Measurements from ENCODE around the gene KLLN.
"Not testable (repeated sequence)": the region's sequence is repeated elsewhere in the genome, so short reads cannot be mapped to it uniquely, and the experiment has no call there.

Gene KLLN

GRCh38 chr10:87863053-87863943 is at the start of gene KLLN, which contains the start of gene PTEN:
Gene KLLN, minus strand, starts transcription at chr10:87863533. Its CDS starts 1,046 bp downstream, at chr10:87862487.
Gene PTEN, plus strand, starts transcription at chr10:87863625. Its CDS starts 845 bp downstream, at chr10:87864470.
- peak; percentile 91 to 96 for DNase-seq (ENCODE audit: low read depth in 1 of 2, low spot score in 1 of 2)
- in situ Hi-C loops (cut with HindIII; ENCODE audit: low pct_unique_long_range_greater_than_20kb, low sequenced_read_pairs), result loop anchor here (25.0 kb wide), 1 partner anchor 249 kb away; no protein-coding TSS in a partner anchor
- no peak for TF ChIP-seq JUND (IDR thresholded peaks at IDR 0.05; ENCODE audit: low read depth)

GRCh38 chr10:87903396-87903795 is 40.1 kb upstream of the KLLN start:
- in situ Hi-C loops (cut with HindIII; ENCODE audit: low pct_unique_long_range_greater_than_20kb, low sequenced_read_pairs); DNase-seq (ENCODE audit: low read depth in 1 of 2, low spot score in 1 of 2): not testable (repeated sequence)

- DNase-seq (ENCODE audit: low read depth in 1 of 2, low spot score in 1 of 2); in situ Hi-C loops (cut with HindIII; ENCODE audit: low pct_unique_long_range_greater_than_20kb, low sequenced_read_pairs): not testable (repeated sequence)
Measured at GRCh38 chr10:87897957-87898356, 34.6 kb upstream of the KLLN start.

GRCh38 chr10:87896216-87896615 is 32.9 kb upstream of the KLLN start:
- no peak for DNase-seq (ENCODE audit: low read depth in 1 of 2, low spot score in 1 of 2)
- no peak for TF ChIP-seq JUND (IDR thresholded peaks at IDR 0.05; ENCODE audit: low read depth)
- in situ Hi-C loops (cut with HindIII; ENCODE audit: low pct_unique_long_range_greater_than_20kb, low sequenced_read_pairs), result no loop called here

- in situ Hi-C loops (cut with HindIII; ENCODE audit: low pct_unique_long_range_greater_than_20kb, low sequenced_read_pairs), result no loop called here
- no peak for TF ChIP-seq JUND (IDR thresholded peaks at IDR 0.05; ENCODE audit: low read depth)
- DNase-seq (ENCODE audit: low read depth in 1 of 2, low spot score in 1 of 2), result no peak
Measured at GRCh38 chr10:87895430-87895829, 32.1 kb upstream of the KLLN start.

- TF ChIP-seq JUND (IDR thresholded peaks at IDR 0.05; ENCODE audit: low read depth), result no peak
- DNase-seq (ENCODE audit: low read depth in 1 of 2, low spot score in 1 of 2), result no peak
- in situ Hi-C loops (cut with HindIII; ENCODE audit: low pct_unique_long_range_greater_than_20kb, low sequenced_read_pairs), result no loop called here
Measured at GRCh38 chr10:87887548-87888289, 24.4 kb upstream of the KLLN start.

- DNase-seq (ENCODE audit: low read depth in 1 of 2, low spot score in 1 of 2), result no peak
- in situ Hi-C loops (cut with HindIII; ENCODE audit: low pct_unique_long_range_greater_than_20kb, low sequenced_read_pairs), result no loop called here
- TF ChIP-seq JUND (IDR thresholded peaks at IDR 0.05; ENCODE audit: low read depth), result no peak
Measured at GRCh38 chr10:87887146-87887545, 23.8 kb upstream of the KLLN start.

- no peak for TF ChIP-seq JUND (IDR thresholded peaks at IDR 0.05; ENCODE audit: low read depth)
- in situ Hi-C loops (cut with HindIII; ENCODE audit: low pct_unique_long_range_greater_than_20kb, low sequenced_read_pairs), result no loop called here
- no peak for DNase-seq (ENCODE audit: low read depth in 1 of 2, low spot score in 1 of 2)
Measured at GRCh38 chr10:87886635-87887034, 23.3 kb upstream of the KLLN start.

- no peak for DNase-seq (ENCODE audit: low read depth in 1 of 2, low spot score in 1 of 2)
- in situ Hi-C loops (cut with HindIII; ENCODE audit: low pct_unique_long_range_greater_than_20kb, low sequenced_read_pairs), result no loop called here
- no peak for TF ChIP-seq JUND (IDR thresholded peaks at IDR 0.05; ENCODE audit: low read depth)
Measured at GRCh38 chr10:87882555-87883294, 19.4 kb upstream of the KLLN start.

- DNase-seq (ENCODE audit: low read depth in 1 of 2, low spot score in 1 of 2); in situ Hi-C loops (cut with HindIII; ENCODE audit: low pct_unique_long_range_greater_than_20kb, low sequenced_read_pairs): not testable (repeated sequence)
Measured at GRCh38 chr10:87881373-87882059, 18.2 kb upstream of the KLLN start.

- DNase-seq (ENCODE audit: low read depth in 1 of 2, low spot score in 1 of 2), result no peak
- in situ Hi-C loops (cut with HindIII; ENCODE audit: low pct_unique_long_range_greater_than_20kb, low sequenced_read_pairs), result no loop called here
Measured at GRCh38 chr10:87880336-87880735, 17.0 kb upstream of the KLLN start.

More at GRCh38 chr10:87880336-87880735, 17.0 kb upstream of the KLLN start:
- no peak for TF ChIP-seq JUND (IDR thresholded peaks at IDR 0.05; ENCODE audit: low read depth)

Measured in T47D (cell line).